HG02678 (cell line): ENCODE results near the gene FER.
A peak's percentile ranks its signal among the peaks of the same experiment; 100 is the strongest.

Experiments used
- ATAC-seq: cut with Tn5 transposase; IDR thresholded peaks from one replicate; pipeline ENCODE4 v1.9.1; 2021; ENCODE audit warnings: mild to moderate bottlenecking, moderate library complexity; ENCODE audit not compliant: unreplicated experiment

The FER gene

GRCh38 chr5:109167586-109167985 lies 419.9 kb downstream of the FER start:
- ATAC-seq = no peak

DNA sequence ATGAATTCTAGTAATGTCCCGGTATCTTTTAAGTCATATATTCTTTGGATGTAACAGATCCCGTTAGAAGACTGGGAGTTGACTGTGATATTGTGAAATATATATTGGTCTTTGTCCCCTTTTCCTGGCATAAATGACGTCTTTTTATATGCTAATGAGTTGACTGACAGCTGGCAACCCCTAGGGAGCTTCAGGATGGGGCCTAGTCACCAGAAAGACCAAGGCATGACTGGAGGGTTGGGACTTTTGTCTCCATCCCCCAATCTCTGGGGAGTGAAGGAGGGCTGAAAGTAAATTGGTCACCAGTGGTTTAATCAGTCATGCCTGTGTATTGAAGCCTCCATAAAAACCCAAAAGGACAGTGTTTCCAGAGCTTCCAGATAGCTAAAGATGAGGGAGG lies 420.5 kb downstream of the FER start:
- no peak for ATAC-seq

DNA sequence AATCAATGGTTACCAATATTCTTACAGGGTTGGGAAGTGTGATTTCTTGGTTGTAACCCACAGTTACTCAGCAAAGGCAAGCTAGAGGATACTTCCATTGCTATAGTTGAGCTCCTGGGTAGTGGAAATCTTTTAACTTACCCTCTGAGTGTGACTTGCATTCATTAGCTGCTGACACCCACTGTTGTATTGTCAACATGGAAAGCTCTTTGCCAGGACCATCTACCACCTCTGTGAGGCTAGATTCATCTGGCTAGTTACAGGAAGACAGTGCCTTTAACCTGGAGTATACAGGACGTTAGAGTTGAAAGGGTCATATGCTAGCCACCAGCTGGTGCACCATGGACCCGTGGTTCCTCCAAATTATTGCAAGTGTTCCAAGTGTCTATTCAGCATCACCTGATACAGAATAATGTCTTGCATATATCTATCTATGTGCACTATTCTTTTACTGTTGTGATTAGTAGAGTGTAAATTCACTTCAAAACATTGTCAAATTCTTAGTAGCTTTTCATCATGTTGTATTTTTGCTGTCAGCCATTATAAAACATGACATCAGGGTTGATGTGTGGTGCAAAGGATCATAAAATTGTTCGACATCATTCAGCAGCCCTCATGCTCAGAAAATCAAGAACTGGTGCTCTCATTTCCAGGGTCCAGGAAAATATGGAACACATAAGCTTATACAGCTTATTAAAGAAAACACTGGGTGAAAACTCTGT lies 423.1 kb downstream of the FER start:
- no peak for ATAC-seq

- ATAC-seq = peak; percentile 78
Measured at GRCh38 chr5:109171437-109172073, 423.9 kb downstream of the FER start.

DNA sequence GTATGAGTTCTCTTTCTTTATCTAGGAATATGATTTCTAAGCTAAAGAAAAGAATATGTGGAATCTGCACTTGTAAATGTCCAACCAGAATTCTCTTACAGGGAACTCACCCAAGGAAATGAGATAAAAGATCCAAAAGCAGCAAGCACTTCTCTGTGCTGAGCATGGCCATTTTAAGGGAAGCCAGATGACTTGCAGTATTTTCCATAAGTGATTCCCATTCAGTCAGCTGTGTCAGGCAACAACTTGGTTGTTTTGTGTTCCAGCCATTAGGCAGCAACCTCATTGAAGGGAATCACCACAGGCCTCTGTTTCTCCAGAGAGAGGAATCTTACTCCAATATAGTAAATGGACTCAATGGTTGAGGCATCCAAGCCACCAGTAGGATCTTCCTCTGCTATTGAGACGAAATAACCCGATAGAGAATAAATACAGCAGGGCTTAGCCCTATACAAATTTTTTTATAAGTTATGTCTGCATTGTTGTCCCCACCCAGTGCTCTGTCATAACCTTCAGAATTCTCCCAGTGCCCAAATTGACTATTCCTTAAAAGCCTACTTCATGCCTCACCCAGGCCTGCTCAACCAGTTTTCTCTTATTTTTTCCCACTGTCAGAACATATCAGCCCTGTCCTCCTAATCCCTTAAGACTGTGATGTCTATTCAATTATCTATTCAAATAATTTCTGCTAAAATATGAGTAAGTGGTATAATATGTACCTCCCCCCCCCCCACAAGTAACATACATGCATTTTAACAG lies 425.5 kb downstream of the FER start:
- ATAC-seq = no peak

DNA sequence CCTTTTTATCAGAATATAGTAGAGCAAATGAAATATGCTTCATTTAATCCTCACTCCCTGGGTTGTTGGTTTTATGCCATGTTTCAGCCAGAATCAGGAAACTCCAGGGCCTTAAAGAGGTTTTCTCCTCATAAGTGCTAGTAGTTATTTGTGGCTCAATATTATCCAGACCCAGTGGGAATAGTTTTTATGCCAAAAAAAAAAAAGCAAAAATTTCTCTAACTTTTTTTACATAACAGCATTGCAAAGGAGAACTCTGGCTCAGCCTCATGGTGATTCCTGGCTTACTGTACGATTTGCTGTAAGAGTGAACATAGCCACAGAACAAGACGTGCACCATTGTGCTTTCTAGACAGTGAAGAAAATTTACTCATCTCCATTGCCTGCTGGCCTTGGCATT lies 429.5 kb downstream of the FER start:
- ATAC-seq = no peak

DNA sequence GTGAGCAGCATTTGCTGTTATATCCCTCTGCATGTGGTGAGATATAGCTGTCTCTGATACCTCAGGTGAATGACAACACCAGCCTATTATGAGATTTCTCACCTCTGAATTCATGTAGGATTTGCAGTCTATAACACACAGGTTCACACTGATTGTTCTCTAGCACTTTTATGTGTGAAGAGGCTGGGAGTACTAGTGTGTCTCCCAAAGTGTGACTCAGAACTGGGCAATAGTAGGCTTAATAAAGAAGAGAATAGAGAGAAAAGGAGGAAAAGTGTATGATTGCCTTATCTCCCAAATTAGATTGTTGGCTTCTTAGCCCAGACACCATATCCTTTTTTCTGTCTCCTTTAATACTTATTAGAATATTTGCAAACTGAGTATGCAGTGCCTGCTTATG lies 430.1 kb downstream of the FER start:
- ATAC-seq = no peak

- no peak for ATAC-seq
Measured at GRCh38 chr5:109180668-109181067, 433.0 kb downstream of the FER start.

DNA sequence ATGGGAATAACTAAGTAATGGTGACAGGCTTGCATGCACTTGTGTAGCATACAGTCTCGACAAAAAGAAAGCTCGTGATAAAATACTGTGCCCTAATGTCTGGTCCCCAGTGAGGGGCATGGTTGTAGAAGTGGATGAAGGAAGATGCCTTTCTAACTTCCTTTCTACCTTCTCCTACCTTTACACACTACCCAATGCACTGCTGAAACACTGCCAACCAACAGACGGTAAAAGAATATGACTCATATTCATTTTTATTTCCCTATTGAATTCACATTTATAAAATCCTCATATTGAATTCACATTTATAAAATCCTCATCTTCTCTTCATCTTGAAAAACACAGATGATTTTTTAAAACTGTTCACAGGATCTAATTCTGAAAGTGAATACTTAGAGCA lies 439.1 kb downstream of the FER start:
- no peak for ATAC-seq

DNA sequence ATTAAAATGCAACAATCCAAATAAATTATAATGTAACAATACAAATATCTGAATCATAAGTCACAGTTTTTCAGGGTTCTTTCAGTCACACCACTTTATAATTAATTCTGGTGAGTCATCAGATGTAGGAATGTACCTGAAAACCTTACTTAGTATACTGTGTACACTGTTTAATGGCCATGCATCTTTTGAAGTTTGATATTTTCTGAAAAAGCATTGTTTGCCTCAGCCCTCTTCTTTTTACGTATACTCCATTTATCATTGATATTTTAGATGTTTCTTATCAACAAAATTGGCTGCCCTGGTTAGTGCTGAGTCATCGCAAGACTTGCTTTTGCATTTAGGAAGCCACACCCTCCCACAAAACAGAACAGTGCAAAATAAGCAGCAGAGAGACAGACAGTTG lies 443.5 kb downstream of the FER start:
- ATAC-seq = peak; percentile 68

DNA sequence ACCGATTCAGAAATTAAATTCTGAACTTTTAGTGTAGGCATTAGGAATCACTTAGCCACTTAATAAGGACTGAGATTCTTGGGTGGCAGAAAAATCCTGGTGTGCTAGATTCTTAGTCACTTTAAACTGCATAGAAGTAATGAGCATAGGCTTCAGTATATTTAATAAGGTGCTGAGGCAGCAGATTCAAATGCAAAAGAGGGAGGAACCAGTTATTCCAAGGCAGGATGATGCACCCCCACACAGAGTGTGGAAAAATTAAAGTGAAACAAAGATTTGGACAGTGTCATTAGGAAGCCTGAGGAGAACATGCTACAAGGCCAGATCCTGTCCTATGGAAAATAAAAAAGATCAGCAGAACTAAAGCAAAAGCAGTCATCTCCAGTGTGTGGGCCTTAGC lies 444.3 kb downstream of the FER start:
- no peak for ATAC-seq

GRCh38 chr5:109192555-109193281 lies 445.0 kb downstream of the FER start:
- no peak for ATAC-seq

DNA sequence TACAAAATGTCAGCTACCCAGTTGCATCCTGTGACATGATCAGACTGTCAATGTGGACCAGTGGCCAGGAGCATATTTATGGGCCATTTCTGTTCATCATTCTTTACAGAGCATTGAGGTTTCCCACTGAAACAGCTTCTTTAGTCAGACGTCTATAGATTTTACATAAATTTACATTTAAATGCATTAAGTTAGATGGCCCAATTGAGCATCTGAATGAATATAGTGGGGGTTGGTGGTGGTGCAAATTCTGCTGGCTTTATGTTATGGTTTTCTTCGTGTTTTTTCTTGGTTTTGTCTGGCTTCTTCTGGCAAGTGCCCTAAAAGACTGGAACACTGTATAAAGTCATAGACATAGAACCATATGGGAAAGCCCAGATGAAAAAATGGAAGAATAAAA lies 448.0 kb downstream of the FER start:
- ATAC-seq = no peak

GRCh38 chr5:109196087-109196822 lies 448.6 kb downstream of the FER start:
- ATAC-seq = no peak

DNA sequence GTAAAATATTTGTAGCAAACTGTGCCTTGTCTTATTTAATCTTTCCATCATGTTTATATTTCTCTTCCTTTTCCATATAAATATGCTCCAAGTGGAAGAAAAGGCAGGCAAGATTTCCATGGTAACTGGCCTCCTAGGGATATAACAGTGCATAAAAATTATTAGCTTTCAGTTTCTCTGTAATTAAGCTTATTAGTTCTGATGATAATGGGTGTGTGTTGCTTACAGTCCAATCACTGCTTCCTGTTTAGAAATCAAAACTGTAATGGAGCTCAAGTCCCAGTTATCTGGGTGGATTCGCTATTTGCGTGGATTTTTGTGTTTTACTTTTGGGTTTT lies 449.1 kb downstream of the FER start:
- ATAC-seq = no peak

- no peak for ATAC-seq
Measured at GRCh38 chr5:109199289-109199688, 451.6 kb downstream of the FER start.

DNA sequence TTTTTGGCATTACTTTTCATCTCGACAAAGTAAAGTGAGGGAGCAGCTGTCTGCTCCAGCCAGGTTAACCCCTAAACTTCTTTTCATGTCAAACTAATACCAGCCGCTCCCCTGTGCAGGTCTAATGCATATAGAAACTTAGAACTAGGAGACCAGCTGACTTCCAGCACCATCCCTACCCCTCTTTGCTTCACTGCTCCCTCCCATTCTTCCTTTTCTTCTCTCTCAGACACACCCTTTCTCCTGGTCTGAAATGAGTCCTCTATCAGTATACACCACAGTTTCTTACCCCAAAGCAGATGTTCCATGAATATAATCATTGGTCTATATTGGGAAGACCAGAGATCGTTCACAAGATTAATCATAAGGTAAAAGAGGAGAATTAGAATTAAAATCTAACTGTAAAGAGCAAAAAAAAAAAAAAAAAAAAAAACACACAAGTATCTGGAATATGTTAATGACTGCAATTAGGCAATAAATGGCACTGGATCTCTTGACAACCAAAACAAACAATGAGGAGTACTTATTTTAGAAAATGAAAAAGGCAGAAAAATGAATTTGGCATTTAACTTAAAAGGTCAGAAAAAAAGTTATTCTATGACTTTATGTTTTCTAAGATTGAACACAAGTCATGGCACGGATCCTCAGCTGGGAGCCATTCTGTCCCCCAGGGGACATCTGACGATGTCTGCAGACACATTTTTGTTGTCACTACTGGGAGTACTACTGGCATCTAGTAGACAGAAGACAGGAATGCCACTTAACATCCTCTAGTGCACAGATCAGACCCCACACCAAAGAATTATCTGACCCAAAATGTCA lies 452.3 kb downstream of the FER start:
- no peak for ATAC-seq

GRCh38 chr5:109215040-109215439 lies 467.3 kb downstream of the FER start:
- no peak for ATAC-seq

DNA sequence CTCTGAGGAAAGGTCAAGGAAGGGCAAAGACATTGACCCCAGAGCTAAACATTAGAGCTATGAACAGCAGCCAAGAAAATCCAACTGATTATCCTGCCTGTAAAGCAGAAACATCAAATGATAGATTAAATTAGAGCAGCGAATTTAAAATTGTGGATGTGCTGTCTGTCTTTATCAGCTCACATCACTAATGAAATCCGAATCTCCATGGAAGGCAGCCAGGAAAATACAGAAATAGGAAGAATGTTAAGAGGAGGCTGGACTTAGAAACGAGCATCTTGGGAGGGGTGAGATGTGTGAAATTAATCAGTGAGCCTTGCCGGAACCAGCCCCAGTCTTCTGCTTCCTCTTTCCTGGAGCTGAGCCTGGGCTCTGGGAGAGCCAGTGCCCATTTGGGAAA lies 471.1 kb downstream of the FER start:
- no peak for ATAC-seq

- ATAC-seq = no peak
Measured at GRCh38 chr5:109223531-109223930, 475.8 kb downstream of the FER start.
